Right renal pelvis (tissue), 4 donors: ENCODE results near the gene CFAP97. TPM values are rescaled to one million over a fixed set of nuclear protein-coding genes. Genes with fewer than 3 reads are reported as not detected.
"Not testable (repeated sequence)": the region's sequence is repeated elsewhere in the genome, so short reads cannot be mapped to it uniquely, and the experiment has no call there.

Experiments
- DNase-seq, 4 donors: peaks; one replicate each; pipeline ENCODE4 v3.0.0-alpha.2; 2013; ENCODE audit warnings: low read depth in 4 of 4, low spot score in 3 of 4, missing footprints in 1 of 4
- polyA plus RNA-seq, 4 donors: library from polyadenylated mRNA; unstranded; fragments of 120-200 nt; gene quantifications; one replicate each; pipeline ENCODE4 v1.2.1, GENCODE V29; 2013; ENCODE audit not compliant: insufficient read length in 4 of 4

Gene CFAP97
- polyA plus RNA-seq, 4 donors, result 42.9 to 62.8 (median 55.1) TPM

DNA sequence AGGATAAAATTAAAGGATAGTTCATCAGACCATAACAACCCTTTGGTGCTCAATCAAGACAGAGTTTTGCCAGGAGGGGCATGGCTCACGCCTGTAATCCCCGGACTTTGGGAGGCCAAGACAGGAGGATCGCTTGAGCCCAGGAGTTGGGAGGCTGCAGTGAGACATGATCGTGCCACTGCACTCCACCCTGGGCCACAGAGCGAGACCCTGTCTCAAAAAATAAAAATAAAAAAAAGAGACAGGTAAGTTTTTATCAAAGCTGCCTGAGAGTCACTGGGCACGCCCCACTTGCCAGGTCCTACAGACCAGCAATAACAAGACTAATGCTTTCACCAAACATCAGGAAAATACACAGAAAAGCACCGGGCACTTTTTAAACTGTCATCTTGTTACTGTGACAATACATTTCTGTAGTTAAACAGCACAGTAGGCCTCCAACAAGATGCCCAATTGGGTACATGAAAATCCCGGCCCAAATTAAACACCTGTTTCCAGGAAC, 765 bp downstream of the CFAP97 start:
- DNase-seq, result no peak

DNA sequence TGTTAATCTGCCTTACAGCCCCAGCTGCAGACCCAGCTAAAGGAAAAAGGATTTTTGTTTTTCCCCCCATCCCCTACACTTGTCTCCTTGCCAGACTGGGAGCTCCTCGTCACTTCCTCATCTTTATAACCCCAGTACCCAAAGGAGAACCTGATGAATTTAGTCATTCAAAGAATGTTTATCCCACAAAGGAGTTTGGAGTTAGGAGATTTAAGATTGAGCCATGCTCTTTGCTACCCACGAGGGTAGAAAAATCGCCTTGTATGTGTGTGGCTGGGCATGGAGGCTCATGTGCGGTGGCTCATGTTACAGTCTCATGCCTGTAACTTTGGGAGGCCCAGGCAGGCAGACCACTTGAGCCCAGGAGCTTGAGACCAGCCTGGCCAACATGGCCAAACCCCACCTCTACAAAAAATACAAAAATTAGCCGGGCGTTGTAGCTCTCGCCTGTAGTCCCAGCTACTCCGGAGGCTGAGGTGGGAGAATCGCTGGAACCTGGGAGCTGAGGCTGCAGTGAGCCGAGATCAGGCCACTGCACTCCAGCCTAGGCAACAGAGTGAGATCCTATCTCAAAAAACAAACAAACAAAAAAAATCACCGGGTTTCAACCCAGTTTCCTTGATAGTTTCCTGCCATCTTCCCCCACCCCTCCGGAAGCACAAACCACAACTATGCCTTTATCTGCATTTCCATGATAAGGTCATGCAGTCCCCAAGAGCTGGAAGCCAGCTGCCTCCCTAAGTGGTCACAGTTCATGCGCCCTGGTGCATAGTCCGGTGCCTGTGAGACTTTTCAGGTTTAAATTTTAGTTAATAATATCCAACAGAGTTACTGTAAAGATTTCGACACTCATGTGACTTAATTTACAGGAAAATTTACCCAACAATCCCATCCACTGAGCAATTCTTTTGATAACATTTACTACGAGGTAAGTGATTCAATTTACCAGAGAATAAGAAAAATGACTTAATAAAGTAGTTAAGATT, 1.5 kb downstream of the CFAP97 start:
- no peak for DNase-seq

DNA sequence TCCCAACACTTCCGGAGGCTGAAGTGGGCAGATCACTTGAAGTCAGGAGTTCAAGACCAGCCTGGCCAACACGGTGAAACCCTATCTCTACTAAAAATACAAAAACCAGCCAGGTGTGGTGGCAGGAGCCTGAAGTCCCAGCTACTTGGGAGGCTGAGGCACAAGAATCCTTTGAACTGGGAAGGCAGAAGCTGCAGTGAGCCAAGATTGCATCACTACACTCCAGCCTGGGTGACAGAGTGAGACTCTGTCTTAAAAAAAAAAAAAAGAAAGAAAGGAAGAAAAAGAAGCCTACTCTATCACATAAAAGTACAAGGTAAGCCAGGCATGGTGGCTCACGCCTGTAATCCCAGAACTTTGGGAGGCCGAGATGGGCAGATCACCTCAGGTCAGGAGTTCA, 5.6 kb downstream of the CFAP97 start:
- not testable (repeated sequence) for DNase-seq

DNA sequence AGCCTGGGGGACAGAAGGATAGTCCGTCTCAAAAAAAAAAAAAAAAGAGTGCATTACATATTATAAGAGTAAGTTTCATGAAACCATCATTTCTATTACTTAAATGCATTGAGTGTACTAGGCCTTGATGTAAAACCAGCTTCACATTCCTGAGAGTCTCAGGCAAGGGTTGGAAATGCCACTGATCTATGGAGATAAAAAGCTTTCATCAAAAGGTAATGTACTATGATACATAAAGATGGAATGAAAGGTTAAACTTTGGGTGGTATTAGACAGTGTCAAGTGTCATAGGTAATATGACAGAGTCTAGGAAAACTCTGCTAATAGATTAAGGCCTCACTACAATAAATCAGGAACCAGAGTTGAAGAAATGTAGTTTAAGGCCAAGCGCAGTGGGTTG, 7.4 kb downstream of the CFAP97 start:
- no peak for DNase-seq

DNA sequence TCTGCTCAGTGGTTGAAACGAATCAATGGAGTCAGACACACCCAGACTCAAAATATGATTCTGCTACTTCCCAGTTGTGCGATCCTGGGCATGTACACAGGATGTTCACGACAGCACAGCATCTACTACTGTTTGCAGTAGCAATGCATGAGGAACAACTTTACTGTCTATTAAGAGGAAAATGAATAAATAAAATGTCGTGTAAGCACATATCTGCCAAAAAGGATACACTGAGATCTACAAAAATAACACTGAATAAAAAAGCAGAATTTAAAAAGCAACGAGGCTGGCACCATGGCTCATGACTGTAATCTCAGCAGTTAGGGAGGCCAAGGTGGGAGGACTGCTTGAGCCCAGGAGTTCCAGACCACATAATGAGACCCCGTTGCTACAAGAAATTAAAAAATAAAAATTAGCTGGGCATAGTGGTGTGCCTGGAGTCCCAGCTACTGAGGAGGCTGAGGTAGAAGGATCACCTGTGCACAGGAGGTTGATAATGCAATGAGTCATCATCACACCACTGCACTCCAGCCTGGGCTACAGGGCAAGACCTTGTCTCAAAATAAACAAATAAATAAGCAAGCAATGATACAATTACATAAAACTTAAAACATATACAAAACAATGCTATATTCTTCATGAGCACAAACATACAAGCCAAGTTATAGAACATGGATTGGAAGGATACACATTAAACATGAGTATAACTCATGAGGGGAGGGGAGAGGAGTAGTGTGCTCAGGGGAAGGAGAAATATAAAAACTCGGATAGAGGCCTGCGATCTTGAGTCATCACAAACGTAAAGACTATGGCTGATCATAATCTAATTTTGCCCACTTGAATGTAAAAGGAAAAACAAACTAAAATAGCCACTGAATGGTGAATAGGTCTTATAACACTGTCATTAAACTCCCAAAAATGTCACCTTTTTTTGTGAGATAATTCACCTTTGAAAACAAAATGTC, 8.6 kb downstream of the CFAP97 start:
- DNase-seq, result no peak

DNA sequence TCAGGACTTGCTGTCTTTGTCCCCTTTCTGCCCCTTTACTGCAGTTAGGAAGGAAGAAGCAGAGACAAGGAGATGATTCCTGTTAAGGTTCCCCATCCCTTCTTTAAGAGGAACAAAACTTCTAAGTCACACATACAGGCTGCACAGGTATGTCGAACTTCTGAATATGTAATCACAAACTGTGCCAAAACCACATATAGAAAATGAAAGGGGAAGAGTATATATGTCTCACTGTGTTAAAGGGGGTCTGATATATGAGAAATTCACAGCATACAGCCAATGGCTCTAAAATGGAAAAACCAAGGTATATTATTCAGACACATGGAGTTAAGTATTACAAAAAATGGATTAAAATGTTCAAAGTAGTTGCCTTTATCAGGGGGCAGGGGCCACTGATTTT, 11.7 kb downstream of the CFAP97 start:
- no peak for DNase-seq

DNA sequence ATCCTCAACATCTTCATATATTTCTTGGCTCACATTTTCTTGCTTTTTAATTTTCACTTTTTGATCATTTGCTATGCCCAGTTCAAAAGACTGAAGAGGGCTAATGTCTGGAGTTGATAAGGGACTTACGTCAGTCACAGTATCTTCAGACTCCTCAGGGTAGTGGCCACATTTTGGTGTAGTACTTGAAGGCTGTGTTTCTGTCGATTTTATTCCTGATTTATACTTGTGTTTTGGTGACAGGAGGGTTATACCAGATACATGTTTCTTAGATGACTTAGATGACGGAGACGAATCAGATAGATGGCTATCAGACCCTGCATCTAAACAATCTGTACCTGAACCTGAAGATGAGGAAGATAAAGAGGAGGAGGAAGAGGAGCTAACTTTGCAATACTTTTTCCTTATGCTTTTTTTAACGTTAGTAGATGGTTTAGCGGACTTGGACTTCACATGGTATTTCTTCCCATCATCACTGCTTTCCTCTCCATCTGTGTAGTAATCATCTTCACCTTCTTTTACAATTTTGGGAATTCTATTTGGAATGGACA, 13.4 kb downstream of the CFAP97 start:
- no peak for DNase-seq

DNA sequence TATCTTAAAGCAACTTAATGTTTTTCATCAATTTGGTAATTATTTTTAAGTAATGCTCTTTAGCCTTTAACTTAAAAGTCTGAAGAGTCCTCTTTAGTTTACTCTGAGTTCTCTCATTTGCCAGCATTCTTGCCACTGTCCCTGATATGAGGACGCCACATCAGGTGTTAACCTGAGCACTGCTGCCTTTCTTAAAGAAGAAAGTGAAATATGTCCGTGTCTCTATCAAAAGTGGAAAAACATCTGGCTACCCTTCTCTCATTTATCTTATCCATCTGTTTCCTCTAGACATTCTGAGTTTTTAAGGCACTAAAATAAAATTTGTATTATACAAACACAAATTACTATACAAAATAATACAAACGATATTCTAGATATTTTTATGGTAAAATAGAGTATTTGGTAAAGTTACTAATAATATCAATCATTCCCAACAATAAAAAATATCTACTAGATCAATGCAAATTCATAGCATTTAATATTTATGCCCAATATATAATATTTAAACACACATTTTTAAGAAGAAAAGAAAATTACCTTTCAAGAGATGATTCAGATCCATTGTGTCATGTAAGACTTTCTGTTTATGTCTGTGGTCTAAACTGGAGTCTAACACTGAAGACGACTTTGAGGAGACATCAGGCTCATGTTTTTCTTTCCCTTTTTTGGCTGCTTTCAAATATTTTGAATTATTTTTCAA, 14.0 kb downstream of the CFAP97 start:
- DNase-seq, result no peak

DNA sequence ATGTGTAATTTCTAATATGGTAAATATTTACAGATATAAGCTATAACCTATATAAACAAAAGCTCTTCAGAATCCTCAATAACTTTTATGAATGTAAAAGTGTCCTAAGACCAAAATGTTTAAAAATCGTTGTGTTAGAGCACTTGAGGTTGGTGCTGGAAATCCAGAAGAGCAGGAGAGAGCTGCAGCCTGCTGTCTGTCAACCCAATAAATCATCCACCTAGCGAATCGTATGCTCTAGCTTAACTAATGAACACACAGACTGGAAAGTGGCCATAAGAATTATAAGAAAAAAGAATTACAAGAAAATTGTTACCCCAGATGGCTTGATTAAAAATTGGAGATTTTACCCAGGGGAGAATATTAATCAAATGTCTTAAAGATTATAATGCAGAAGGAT, 17.0 kb downstream of the CFAP97 start:
- no peak for DNase-seq

DNA sequence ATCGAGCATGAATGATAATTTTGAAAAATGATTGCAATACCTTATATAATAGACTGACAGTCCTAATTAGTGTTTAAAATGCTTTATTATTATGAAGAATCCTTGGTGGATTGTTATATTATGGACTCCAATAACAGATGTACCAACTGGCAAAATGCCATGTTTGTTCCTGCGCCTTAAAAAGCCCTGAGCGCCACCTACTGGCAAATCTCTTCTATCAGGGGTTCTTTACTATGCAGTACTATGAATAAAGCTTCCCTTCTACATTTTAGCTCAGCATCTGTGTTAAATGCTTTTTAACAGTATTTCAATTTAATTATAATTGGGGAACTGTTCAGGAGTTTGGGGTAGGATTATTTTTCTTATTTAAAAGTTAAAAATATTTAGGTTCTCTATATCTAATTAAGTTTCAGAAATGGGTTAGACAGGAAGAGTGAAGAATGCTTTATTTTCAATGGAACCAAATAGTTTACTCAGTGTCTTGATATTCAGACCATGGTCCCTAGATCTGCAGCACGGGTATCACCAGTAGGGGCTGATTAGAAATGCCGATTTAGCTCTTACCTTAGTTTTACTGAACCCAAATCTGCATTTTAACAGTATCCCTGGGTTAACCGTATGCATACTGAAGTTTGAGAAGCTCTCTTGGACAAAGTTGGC, 20.0 kb downstream of the CFAP97 start:
- DNase-seq, result peak; percentile 72 to 84 (median 78)

DNA sequence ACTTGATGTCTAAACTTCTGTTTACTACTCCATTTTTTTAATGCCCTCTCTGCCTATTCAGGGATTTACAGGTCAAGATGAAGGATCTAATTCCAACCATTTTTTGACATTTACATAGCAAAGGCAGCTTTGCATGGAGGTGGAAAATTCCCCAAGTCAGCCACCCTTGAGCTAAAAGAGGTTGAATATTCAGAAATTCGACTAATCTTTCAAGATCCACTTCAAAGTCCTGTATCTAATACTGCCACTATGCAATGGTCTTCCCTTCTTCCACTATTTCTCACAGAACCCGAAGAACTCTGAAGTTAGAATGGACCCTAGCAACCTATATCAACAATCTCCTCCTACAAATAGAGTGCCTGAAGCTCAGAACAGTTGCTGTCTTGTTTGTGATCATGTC, 21.6 kb downstream of the CFAP97 start:
- no peak for DNase-seq

DNA sequence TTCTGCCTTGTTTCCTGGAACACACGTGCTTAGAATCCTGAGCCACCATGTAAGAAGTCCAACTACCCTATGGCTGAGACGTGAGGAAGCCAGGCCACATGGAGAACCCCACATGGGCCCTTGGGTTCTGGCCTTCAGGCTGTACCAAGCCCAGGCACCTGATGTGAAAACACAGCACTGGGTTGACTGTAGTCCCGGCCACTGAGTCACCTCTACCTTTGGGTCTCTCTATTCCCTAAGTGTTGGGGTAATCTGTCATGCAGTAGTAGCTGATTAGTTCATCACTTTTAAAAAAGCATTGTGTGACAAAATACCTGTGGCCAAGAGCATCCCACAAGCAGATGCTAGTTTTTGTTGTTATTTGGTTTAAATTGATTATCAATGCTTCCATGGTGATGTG, 24.3 kb downstream of the CFAP97 start:
- no peak for DNase-seq

DNA sequence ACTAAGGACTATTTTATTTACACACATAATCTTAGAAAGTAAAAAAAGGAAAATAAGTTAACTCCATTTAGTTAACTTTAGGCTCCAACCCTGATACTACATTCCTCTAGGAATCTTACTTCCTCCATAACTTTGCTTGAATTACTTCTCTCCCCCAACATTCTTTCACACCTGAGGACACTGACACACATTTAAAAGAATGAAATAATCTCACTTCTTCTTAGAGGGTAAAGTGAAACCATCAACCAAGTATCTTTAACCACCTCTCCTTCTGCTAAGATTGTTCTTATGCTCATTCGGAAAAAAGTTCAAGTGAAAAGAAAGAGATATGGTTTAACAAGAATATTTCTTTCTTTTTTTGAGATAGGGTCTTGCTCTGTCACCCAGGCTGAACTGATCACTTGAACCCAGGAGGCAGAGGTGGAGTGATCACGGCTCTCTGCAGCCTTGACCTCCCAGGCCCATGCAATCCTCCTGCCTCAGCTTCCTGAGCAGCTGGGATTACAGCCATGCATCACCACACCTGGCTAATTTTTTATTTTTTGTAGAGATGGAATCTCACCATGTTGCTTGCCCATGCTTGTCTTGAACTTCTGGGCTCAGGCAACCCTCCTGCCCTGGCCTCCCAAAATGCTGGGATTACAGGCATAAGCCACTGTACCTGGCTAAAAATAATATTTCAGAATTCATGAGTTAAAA, 32.3 kb downstream of the CFAP97 start:
- DNase-seq, result no peak

DNA sequence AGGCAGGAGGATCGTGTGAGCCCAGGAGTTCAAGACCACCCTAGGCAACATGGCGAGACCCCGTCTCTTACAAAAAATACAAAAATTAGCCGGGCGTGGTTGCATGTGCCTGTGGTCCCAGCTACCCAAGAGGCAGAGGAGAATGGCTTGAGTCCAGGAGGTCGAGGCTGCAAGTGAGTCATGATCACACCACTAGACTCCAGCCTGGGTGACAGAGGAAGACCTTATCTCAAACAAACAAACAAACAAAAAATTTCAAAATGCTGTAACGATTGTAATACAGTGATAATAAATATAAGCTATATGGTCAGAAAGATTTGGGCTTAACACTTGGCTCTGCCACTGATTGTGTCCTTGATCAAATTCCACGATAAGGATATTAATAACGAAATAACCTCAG, 36.6 kb downstream of the CFAP97 start:
- DNase-seq, result no peak

DNA sequence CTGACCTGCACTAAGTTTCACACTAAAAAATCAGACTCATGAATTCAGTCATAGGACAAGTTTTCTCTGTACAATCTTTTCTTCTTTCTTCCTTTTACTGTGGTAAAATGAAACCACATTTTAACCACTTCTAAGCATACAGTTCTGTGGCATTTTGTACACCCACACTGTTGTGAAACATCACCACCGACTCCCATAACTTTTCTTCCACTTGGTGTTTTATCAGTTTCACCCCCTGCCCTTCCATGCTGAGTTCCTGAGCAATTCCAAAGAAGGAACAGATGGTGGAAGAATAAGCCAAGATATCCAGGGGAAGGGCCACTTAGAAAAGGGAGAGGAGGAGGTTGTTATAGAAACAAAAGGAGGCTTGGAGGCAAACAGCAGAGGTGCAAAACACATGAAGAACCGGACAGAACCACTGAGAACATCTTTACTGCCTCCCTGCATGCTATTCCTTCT, 38.2 kb downstream of the CFAP97 start:
- no peak for DNase-seq

DNA sequence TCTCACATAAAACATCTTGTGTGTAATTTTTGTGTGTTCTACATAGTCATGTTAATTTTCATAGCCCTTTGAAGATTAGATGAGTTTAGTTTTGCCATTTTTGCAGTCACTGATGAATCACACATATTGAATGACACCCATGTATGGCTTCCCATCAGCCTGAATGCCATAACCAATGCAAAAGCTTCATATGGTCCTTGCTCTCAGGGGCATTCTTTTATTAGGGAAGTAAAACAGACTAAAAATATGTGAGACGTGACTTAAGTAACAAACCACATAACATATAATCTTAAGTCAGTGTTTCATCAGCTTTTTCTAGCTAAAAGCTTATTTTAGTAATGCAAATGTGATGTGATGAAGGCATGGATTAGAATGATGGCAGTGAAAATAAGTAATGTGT, 52.5 kb downstream of the CFAP97 start:
- no peak for DNase-seq

DNA sequence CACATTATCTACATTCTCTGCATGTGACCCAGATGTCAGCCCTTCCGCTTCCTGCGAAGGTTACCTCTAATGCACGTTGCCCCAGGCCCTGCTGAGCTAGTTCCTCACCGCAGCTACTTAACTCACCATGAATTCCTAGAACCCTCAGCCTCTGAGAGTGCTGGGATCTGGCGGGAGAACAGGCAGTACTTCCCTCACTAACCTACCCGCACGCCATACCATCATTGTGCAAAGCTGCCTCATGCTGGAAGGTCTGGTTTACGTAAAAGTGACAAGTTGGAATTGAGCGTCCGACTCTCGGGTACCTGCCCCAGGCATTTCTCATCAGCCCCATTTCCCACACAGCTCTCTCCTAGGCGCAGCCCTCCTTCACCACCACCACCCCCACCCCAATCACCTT, 54.4 kb downstream of the CFAP97 start:
- no peak for DNase-seq

DNA sequence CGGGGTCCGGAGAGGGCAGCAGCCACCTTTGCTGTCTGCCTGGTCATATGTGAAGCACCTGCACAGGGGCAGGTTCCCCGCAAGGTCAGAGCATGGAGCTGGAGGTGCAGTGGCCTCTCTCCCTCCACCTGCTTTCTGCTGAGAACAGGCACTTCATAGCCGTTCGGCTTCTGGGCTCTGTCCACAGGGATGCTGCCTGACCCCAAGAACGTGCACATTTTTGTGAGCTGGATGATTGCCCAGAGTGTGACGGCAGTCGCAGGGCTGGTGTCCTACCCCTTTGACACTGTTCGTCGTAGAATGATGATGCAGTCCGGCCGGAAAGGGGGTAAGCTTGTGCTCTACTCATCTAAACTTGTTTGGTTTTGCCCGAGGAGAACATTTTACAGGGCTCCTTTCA, 58.2 kb downstream of the CFAP97 start:
- DNase-seq, result no peak
